ENCODE data around the gene CTH. TPM values are rescaled to one million over a fixed set of nuclear protein-coding genes. Genes with fewer than 3 reads are reported as not detected.
"Not testable (repeated sequence)": the region's sequence is repeated elsewhere in the genome, so short reads cannot be mapped to it uniquely, and the experiment has no call there.

CTH gene
- 1.1 and 2.3 TPM in 2 replicates for total RNA-seq (2014; rRNA removed; shearing (Covaris generic); ENCODE audit: low replicate concordance)

DNA sequence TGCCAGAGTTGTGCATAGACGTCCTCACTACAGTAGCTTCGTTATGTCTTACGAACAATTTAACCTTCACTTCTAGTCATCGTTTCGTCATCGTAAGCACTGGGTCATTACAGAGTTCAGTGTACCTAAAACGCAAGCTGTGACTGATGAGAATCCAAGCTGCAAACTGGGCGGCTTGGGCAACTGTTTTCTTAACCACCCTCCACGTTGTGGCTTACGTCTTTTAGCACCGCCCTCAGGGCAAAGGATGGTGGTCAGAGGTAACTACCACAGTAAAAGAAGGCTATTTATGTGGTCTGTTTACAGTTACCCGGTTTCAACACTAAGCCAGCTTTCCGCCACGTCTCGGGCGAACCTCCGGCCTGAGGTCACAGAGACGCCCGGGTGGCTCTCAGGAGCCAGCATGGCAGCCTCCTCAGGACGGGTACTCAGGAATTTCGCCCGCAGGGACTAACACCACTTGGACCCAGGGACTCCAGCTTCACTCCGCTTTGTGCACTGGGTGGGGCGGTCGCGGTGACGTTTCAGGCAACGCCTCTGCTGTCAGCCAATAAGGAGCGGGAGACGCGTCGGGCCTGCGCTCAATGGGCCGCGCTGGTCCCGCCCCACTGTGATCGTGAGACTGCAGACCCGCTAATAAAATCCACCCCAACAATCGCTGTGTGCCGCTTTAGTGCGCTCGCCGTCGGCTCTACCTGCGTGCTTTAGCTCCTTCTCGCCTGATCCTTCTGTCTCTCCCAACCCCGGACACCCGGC lies at the start of gene CTH:
TSS of gene CTH (plus strand) at position 665 of the 756 bp plus-strand sequence. CDS start 148 bp downstream, outside the sequence.
- Histone ChIP-seq H3K9me3 (no peaks in the 10 kb centered on the region), H3K27me3 (peaks cover 2% of the 10 kb centered on the region; the same call in 1 of the 2 replicates), H3K4me3 (peak within 1 kb of the TSS; percentile 73), H3K36me3 (no peaks in the 10 kb centered on the region)
- DNase-seq = peak; percentile 94

DNA sequence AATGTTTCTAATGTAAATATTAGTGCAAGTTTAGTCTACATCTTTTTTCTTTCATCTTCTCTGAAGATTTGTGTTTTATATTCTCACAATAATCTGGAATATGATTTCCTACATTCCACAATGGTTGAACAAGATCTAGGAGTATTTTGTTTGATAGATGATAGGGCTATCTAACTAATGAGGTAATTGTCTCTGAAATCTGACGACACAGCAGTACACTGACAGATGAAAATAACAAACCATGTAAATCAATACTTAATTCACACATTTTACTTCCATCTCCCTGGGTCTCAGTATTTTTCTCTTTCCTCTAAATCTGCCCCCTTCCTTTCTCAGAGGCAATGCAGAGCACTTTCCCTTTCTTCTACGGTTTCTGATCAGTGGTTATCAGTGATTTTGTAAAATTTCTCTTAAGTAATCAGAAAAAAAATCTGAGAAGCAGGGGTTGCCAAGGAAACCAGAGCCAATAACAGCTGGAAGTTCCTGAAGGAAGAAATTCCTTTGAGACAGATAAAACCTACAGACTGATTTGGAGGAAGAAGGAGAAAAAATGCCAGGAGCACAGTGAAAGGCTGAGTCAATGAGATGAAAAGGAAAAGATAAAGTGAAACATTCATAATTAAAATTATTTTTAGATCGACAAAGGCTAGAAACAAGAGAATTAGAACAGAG lies 49.2 kb upstream of the CTH start:
- Histone ChIP-seq H3K4me3 (no peak overlapping the region), H3K9me3 (no peaks in the 10 kb centered on the region), H3K27me3 (no peaks in the 10 kb centered on the region), H3K36me3 (no peaks in the 10 kb centered on the region)
- DNase-seq = no peak

DNA sequence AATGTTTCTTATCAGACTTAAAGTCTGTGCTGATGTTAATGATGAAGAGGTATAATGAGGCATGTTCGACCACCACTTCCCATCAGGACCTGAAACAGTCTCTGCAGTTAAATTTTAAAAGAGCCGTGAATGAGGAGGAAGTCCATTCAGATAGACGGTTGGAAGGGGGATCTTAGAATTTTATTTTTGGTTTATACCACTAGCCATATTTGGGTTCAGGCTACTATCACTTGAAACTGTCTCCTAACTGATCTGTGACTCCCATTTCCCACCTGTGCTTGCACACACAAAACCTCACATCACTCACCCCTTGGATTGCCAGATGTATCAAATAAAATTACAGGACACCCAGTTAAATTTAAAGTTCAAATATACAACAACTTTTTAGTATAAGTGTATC lies 46.6 kb upstream of the CTH start:
- Histone ChIP-seq H3K36me3 (no peaks in the 10 kb centered on the region), H3K9me3 (no peaks in the 10 kb centered on the region), H3K27me3 (no peaks in the 10 kb centered on the region), H3K4me3 (no peak overlapping the region)
- DNase-seq = no peak

DNA sequence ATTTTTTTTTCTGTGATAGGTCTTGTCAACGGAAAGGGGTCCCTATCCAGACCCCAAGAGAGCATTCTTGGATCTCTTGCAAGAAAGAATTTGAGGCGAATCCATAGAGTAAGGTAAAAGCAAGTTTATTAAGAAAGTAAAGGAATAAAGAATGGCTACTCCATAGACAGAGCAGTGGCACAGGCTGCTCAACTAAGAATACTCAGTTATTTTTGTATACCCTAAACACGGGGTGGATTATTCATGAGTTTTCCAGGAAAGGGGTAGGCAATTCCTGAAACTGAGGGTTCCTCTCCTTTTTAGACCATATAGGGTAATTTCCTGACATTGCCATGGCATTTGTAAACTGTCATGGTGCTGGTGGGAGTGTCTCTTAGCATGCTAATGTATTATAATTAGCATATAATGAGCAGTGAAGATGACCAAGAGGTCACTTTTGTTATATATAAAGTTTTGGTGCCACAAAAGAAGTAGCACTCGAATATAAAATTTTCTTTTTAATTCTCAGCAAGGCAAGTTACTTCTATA lies 44.6 kb upstream of the CTH start:
- DNase-seq, H3K27me3 ChIP-seq, H3K9me3 ChIP-seq, H3K4me3 ChIP-seq, H3K36me3 ChIP-seq: not testable (repeated sequence)

DNA sequence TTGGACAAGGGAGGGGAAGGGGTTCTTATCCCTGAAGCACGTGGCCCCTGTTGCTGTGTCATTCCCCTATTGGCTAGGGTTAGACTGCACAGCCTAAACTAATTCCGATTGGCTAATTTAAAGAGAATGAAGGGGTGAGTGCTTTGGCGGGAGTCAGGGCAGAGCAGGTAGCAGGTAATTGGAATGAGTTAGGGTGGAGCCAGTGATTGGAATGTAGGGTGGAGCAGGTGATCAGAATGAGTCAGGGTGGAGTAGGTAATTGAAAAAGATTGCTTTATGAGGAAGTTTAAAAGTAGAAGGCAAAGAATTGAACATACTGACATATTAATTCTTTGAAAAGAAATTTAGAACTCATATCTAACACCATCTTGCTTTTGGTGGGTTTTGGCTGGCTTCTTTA lies 44.1 kb upstream of the CTH start:
- H3K36me3 ChIP-seq, DNase-seq, H3K4me3 ChIP-seq, H3K9me3 ChIP-seq, H3K27me3 ChIP-seq: not testable (repeated sequence)

DNA sequence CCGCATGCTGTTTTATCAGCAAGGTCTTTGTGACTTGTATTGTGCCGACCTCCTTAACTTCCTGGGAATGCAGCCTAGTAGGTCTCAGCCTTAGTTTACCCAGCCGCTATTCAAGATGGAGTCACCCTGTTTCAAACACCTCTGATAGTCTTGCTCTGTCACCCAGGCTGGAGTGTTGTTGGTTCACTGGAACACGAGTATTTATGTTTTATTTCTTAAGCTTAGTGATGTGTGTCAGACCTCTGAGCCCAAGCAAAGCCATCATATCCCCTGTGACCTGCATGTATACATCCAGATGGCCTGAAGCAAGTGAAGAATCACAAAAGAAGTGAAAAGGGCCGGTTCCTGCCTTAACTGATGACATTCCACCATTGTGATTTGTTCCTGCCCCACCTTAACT lies 43.7 kb upstream of the CTH start:
- not testable (repeated sequence) for H3K36me3 ChIP-seq, H3K4me3 ChIP-seq, DNase-seq, H3K27me3 ChIP-seq, H3K9me3 ChIP-seq

DNA sequence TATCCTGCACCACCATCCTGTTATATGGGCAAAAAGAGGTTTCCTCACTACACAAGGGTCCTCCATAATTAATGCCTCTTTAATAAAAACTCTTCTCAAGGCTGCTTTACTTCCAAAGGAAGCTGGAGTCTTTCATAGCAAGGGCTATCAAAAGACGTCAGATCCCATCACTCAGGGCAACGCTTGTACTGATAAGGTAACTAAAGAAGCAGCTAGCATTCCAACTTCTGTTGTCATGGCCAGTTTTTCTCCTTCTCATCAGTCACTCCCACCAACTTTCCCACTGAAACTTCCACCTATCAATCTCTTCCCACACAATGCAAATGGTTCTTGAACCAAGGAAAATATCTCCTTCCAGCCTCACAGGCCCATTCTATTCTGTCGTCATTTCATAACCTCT lies 39.5 kb upstream of the CTH start:
- not testable (repeated sequence) for H3K27me3 ChIP-seq, H3K9me3 ChIP-seq, DNase-seq, H3K36me3 ChIP-seq, H3K4me3 ChIP-seq

DNA sequence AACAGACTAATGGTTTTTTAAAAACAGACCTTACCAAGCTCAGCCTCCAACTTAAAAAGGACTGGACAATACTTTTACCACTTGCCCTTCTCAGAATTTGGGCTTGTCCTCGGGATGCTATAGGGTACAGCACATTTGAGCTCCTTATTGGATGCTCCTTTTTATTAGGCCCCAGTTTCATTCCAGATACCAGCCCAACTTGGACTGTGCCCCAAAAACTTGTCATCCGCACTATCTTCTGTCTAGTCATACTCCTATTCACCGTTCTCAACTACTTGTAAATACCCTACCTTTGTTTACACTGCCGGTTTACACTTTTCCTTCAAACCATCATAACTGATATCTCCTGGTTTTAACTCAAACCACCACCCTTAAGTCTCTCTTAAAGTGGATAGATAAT lies 38.6 kb upstream of the CTH start:
- no peak overlapping the region for H3K4me3 ChIP-seq
- H3K27me3 ChIP-seq = no peaks in the 10 kb centered on the region
- H3K36me3 ChIP-seq = no peaks in the 10 kb centered on the region
- DNase-seq = no peak
- H3K9me3 ChIP-seq = no peaks in the 10 kb centered on the region

DNA sequence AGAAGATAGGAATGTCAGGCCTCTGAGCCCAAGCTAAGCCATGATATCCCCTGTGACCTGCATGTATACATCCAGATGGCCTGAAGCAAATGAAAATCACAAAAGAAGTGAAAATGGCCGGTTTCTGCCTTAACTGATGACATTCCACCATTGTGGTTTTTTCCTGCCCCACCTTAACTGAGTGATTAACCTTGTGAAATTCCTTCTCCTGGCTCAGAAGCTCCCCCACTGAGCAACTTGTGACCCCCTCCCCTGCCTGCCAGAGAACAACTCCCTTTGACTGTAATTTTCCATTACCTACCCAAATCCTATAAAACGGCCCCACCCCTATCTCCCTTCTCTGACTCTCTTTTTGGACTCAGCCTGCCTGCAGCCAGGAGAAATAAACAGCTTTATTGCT lies 37.5 kb upstream of the CTH start:
- not testable (repeated sequence) for H3K4me3 ChIP-seq, DNase-seq, H3K36me3 ChIP-seq, H3K9me3 ChIP-seq, H3K27me3 ChIP-seq

DNA sequence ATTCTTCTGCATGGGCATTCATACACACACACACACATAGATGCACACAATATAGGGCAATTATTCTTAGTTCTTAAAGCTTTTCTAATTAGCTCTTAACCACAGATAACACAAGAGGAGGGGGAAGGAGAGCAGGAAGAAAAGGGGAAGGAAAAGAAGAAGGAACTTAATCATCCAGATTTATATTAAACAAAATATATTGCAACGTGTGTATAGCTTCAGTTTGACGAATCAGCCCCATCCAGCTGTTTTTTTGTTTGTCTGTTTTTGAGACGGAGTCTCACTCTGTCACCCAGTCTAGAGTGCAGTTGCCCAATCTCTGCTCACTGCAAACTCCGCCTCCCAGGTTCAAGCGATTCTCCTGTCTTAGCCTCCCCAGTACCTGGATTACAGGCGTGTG lies 34.9 kb upstream of the CTH start:
- Histone ChIP-seq H3K27me3 (no peaks in the 10 kb centered on the region), H3K4me3 (no peak overlapping the region), H3K9me3 (no peaks in the 10 kb centered on the region), H3K36me3 (no peaks in the 10 kb centered on the region)
- DNase-seq = no peak

DNA sequence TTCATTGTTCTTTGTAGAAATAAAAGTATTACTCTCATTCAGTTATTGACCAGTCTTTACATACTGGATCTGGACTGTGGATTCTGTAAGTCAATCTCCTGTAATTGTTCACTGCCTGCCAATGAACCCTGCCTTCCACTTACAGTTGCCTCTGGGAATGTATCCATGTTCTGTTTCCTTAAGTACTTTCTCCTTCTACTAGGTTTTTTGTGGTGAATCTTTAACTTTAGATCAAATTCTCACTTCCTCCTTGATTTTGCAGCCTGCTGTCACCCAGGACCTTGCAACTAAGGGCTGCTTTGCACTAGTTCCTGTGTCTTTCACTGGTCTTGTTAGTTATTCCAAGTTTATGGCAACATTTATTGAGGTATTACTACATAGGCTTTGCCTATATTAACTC lies 28.4 kb upstream of the CTH start:
- Histone ChIP-seq H3K36me3 (no peaks in the 10 kb centered on the region), H3K4me3 (no peak overlapping the region), H3K27me3 (no peaks in the 10 kb centered on the region), H3K9me3 (no peaks in the 10 kb centered on the region)
- no peak for DNase-seq

DNA sequence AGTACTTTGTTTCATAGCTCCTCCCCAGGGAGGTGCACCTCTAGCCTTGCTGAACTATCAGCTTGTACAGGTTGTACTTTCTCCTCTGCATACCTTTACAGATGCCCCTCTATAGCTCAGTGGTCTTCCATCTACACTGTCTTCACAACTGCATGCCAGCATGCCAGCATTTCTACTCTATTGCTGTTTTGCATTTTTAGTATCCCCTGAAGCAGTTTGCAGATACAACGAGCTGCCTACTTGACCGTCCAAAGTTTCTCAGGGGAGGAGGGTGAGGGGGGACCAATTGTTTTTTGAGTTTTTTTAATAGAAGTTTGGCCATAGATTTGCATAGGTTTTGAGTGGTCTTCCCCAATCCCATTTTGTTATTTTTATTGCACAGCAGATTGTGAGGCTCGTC lies 27.6 kb upstream of the CTH start:
- H3K9me3 ChIP-seq = no peaks in the 10 kb centered on the region
- H3K27me3 ChIP-seq = no peaks in the 10 kb centered on the region
- no peak for DNase-seq
- H3K36me3 ChIP-seq = no peaks in the 10 kb centered on the region
- no peak overlapping the region for H3K4me3 ChIP-seq

DNA sequence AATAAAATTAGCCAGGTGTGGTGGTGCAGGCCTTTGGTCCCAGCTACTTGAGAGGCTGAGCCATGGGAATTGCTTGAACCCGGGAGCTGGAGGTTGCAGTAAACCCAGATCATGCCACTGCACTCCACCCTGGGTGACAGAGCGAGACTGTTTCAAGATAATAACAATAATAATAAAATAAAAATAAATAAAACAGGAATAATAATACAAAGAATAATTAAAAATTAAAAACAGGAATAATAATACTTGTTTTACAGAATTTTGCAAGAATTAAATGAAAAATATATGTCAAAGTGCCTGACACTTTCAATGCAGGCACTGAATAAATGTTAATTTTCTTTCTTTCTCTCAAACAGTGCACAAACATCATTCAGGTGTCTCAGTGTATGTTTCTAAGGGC lies 26.5 kb upstream of the CTH start:
- no peaks in the 10 kb centered on the region for H3K9me3 ChIP-seq
- H3K4me3 ChIP-seq = no peak overlapping the region
- H3K36me3 ChIP-seq = no peaks in the 10 kb centered on the region
- no peaks in the 10 kb centered on the region for H3K27me3 ChIP-seq
- no peak for DNase-seq

DNA sequence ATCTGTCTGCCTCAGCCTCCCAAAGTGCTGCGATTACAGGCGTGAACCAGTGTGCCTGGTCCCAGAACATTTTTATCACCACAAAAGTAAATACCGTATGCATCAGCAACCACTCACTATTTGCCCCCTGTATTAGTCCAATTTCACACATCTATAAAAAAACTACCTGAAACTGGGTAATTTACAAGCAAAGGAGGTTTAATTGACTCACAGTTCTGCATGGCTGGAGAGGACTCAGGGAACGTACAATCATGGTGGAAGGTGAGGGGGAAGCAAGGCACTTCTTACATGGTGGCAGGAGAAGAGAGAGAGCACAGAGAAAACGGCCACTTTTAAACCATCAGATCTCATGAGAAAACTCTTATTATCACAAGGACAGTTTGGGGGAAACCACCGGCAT lies 25.6 kb upstream of the CTH start:
- no peaks in the 10 kb centered on the region for H3K36me3 ChIP-seq
- H3K27me3 ChIP-seq = no peaks in the 10 kb centered on the region
- no peak for DNase-seq
- H3K9me3 ChIP-seq = no peaks in the 10 kb centered on the region
- no peak overlapping the region for H3K4me3 ChIP-seq

DNA sequence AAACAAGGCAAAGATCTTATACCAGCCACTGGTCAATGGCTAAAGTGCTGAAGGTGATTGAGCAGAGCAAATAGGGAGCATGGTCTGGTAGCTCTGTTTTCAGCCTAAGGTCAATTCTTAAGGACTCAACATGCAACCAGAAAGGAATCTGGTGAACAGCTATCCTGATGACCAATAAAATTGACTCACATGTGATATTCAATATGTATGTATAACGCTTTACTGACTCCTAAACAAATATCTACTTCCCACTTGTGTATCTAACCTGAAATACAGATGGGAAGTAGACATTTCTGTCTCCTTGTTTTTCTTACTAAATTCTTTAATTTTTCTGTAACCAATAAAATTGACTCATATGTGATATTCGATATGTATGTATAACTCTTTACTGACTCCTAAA lies 24.9 kb upstream of the CTH start:
- Histone ChIP-seq H3K27me3 (no peaks in the 10 kb centered on the region), H3K4me3 (no peak overlapping the region), H3K36me3 (no peaks in the 10 kb centered on the region), H3K9me3 (no peaks in the 10 kb centered on the region)
- DNase-seq = no peak

DNA sequence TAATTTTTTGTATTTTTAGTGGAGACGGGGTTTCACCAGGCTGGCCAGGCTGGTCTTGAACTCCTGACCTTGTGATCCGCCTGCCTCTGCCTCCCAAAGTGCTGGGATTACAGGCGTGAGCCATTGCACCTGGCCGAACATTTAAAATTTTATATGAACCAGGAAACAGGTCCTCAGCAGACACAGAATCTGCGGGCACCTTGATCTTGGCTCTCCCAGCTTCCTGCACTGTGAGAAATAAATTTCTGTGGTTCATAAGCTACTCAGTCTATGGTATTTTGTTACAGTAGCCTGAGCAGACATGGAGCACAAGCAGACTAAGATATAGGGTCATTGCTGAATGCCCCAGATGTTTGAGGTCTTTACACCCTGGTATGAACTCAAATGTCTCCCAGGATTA lies 23.6 kb upstream of the CTH start:
- H3K36me3 ChIP-seq = no peaks in the 10 kb centered on the region
- no peak overlapping the region for H3K4me3 ChIP-seq
- no peaks in the 10 kb centered on the region for H3K9me3 ChIP-seq
- DNase-seq = no peak
- H3K27me3 ChIP-seq = no peaks in the 10 kb centered on the region

DNA sequence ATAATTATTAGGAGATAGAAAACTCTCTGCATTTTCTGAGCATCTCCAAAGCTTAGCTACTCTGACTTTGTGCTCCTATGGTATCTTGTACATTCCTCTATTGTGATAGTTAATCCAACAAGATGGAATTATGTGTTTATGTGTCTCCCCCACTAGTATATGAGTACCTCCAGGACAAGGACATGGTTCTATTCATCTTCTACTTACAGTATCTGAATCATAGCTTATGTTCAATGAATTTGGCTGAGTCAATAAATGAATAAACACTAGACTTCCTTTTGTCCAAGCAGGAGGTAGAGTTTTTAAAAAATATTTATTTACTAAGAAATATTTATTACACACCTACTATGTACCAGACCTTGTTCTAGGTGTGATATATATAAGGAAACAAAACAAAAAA lies 18.4 kb upstream of the CTH start:
- no peak for DNase-seq
- H3K4me3 ChIP-seq = no peak overlapping the region
- no peaks in the 10 kb centered on the region for H3K36me3 ChIP-seq
- H3K9me3 ChIP-seq = no peaks in the 10 kb centered on the region
- H3K27me3 ChIP-seq = no peaks in the 10 kb centered on the region

DNA sequence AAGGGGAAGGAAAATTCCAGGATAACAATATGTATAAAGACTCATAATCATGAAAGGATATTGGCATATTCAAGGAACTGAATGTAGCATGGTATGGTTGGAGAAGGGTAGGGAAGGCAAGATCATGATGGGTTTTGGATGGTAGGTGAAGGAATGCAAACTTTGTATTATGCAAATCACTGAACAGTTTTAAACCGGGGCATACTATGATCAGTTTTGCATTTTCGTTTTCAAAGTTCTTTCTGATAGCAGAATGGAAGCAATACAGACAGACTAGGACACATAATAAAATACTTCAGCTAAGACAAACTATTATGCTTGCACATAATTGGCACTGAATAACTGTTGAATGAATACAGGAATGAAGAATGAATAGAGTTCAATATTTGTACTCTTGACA lies 14.5 kb upstream of the CTH start:
- Histone ChIP-seq H3K27me3 (no peaks in the 10 kb centered on the region), H3K9me3 (no peaks in the 10 kb centered on the region), H3K4me3 (no peak overlapping the region), H3K36me3 (no peaks in the 10 kb centered on the region)
- no peak for DNase-seq
